GM12878 (cell line): ENCODE measurements around the gene CELSR1. TPM values are rescaled to one million over a fixed set of nuclear protein-coding genes. Genes with fewer than 3 reads are reported as not detected.

Source experiments
- ATAC-seq: fragments of 200-7000 bp; cut with Tn5 transposase; 3 replicates; pipeline ENCODE4 v1.9.1; 2020; ENCODE audit warnings: mild to moderate bottlenecking, moderate library complexity
- BruUV-seq: library from RNA; stranded (reverse); fragments of 400-500 nt; replicated peaks from 2 replicates; lab custom pipeline; 2021; lab: Mats Ljungman, UMichigan
- CTCF ChIA-PET: fragments of 300-600 bp; sonication (Branson Sonifier 250); formaldehyde crosslinking; extraction: SDS; loops from one replicate; lab custom pipeline; 2021; ENCODE audit warnings: inconsistent platforms; lab: Yijun Ruan, JAX
- POLR2A ChIA-PET: fragments of 350-600 bp; formaldehyde crosslinking; extraction: SDS; loops from one replicate; lab custom pipeline; 2021; ENCODE audit warnings: inconsistent platforms; lab: Charles Lee
- RAD21 ChIA-PET: fragments of 300-600 bp; sonication (Branson Sonifier 250); formaldehyde crosslinking; loops from one replicate; lab custom pipeline; 2023; ENCODE audit warnings: antibody characterized with exemption; ENCODE audit not compliant: unreplicated experiment; lab: Charles Lee
- SMC1A ChIA-PET: fragments of 300-600 bp; sonication (Branson Sonifier 250); formaldehyde crosslinking; loops from one replicate; lab custom pipeline; 2023; ENCODE audit not compliant: unreplicated experiment, uncharacterized antibody; lab: Charles Lee
- DNase-seq: peaks from one replicate; pipeline ENCODE4 v3.0.0-alpha.2; 2011; ENCODE audit warnings: low read depth, low spot score
- FAIRE-seq: peaks from 3 replicates; lab custom pipeline; 2011; peaks lifted over from hg19 to GRCh38; lab: Jason Lieb, UNC
- H2AFZ ChIP-seq: 2 replicates; pipeline ENCODE4 v1.6.0; 2011; ENCODE audit warnings: low read depth, low read length, control low read depth; ENCODE audit not compliant: control insufficient read depth
- H3K27ac ChIP-seq: 2 replicates; pipeline ENCODE4 v1.5.1; 2011; ENCODE audit warnings: control low read depth; ENCODE audit not compliant: control insufficient read depth, insufficient read depth
- H3K27me3 ChIP-seq, 2 experiments: replicated peaks in 1 of 2; 2 replicates each; pipeline versions ENCODE4 v1.6.0 to v1.6.1; 2011; ENCODE audit warnings: low read length in 1 of 2; ENCODE audit not compliant: control insufficient read depth in 2 of 2, insufficient read depth in 2 of 2
- H3K36me3 ChIP-seq, 2 experiments: 2 replicates each; pipeline ENCODE4 v1.5.1; 2011; ENCODE audit warnings: low read length in 1 of 2; ENCODE audit not compliant: control insufficient read depth in 2 of 2, insufficient read depth in 2 of 2
- H3K4me1 ChIP-seq: 2 replicates; pipeline ENCODE4 v1.6.1; 2011; ENCODE audit warnings: mild to moderate bottlenecking, low read length, moderate library complexity, mixed read lengths; ENCODE audit not compliant: control insufficient read depth, insufficient read depth
- H3K4me2 ChIP-seq: 2 replicates; pipeline ENCODE4 v1.6.0; 2011; ENCODE audit warnings: control low read depth; ENCODE audit not compliant: control insufficient read depth, insufficient read depth
- H3K4me3 ChIP-seq: fragments of 200-600 bp; sonication (generic); 2 replicates; pipeline ENCODE4 v1.5.1; 2016
- H3K79me2 ChIP-seq: 2 replicates; pipeline ENCODE4 v1.6.0; 2011; ENCODE audit warnings: low read length; ENCODE audit not compliant: control insufficient read depth, insufficient read depth
- H3K9ac ChIP-seq: 2 replicates; pipeline ENCODE4 v1.8.0; 2011; ENCODE audit warnings: low read length, control low read depth, mixed read lengths; ENCODE audit not compliant: control insufficient read depth, insufficient read depth
- H3K9me3 ChIP-seq: replicated peaks from 3 replicates; pipeline ENCODE4 v1.5.1; 2011; ENCODE audit warnings: mild to moderate bottlenecking, low read length; ENCODE audit not compliant: control insufficient read depth, insufficient read depth
- H4K20me1 ChIP-seq: 2 replicates; pipeline ENCODE4 v1.6.0; 2011; ENCODE audit not compliant: control insufficient read depth, insufficient read depth
- IKZF2 ChIP-seq, 2 experiments: fragments of 450-650 bp; IDR thresholded peaks; 2 replicates each; pipeline ENCODE4 v1.6.1; 2017; ENCODE audit warnings: mild to moderate bottlenecking in 2 of 2, moderate library complexity in 2 of 2
- LARP7 ChIP-seq: fragments of 450-650 bp; IDR thresholded peaks from 2 replicates; pipeline ENCODE4 v1.6.1; 2017; ENCODE audit warnings: mild to moderate bottlenecking
- NBN ChIP-seq: fragments of 450-650 bp; IDR thresholded peaks from 2 replicates; pipeline ENCODE4 v1.6.1; 2016
- PAX5 ChIP-seq: IDR thresholded peaks from 2 replicates; pipeline ENCODE4 v1.6.1; 2011; ENCODE audit warnings: low read depth, low read length, borderline replicate concordance
- SREBF1 ChIP-seq: IDR thresholded peaks from 2 replicates; pipeline ENCODE4 v1.6.1; 2012; ENCODE audit warnings: mild to moderate bottlenecking, low read length
- SRF ChIP-seq, 2 experiments: IDR thresholded peaks; 2 replicates each; pipeline ENCODE4 v1.6.1; 2011; ENCODE audit warnings: low read depth in 2 of 2, low read length in 2 of 2, mild to moderate bottlenecking in 1 of 2, moderate library complexity in 1 of 2
- YBX1 ChIP-seq: fragments of 450-650 bp; IDR thresholded peaks from 2 replicates; pipeline ENCODE4 v1.6.1; 2016; ENCODE audit warnings: antibody characterized with exemption
- ZBED1 ChIP-seq: IDR thresholded peaks from 2 replicates; pipeline ENCODE4 v1.6.1; 2016; ENCODE audit warnings: borderline replicate concordance
- ZNF274 ChIP-seq: IDR thresholded peaks from one replicate; pipeline ENCODE4 v1.8.0; 2011; ENCODE audit not compliant: insufficient read length, insufficient read depth
- WGBS: methylation state at CpG from one replicate; pipeline ENCODE4 v1.1.6; 2016; ENCODE audit warnings: low lambda C conversion rate; ENCODE audit not compliant: insufficient replicate concordance, insufficient coverage; ENCODE audit errors: missing lambda C conversion rate; 5-methylcytosine and 5-hydroxymethylcytosine counted together
- in situ Hi-C: fragments of 300-500 bp; cut with MboI; formaldehyde crosslinking; loops from 9 replicates; pipeline ENCODE4 v1.14.3; 2018; ENCODE audit warnings: mixed read lengths
- intact Hi-C: fragments of 100-400 bp; cut with micrococcal nuclease; formaldehyde crosslinking; loops from one replicate; pipeline ENCODE4 v1.14.2; 2022; ENCODE audit not compliant: unreplicated experiment
- polyA plus RNA-seq, 11 experiments: library from polyadenylated mRNA; depleted of rRNA in 4 of 11; unstranded in 6 of 11; stranded (reverse) in 5 of 11; fragments of >200 nt; fragmentation: Nextera tagmentation in 4 of 11; fragmentation: Illumina TruSeq in 1 of 11; extraction: Ambion mirVana in 4 of 11; extraction: Trizol in 1 of 11; gene quantifications; 1 replicate in 1 of 11; 2 replicates in 10 of 11; pipeline versions ENCODE4 v1.2.1 to v1.2.3, GENCODE V29; 2011 to 2016; ENCODE audit warnings: inconsistent platforms in 2 of 11, missing spikeins in 2 of 11, low read depth in 1 of 11
- total RNA-seq, 4 experiments: library from RNA; depleted of rRNA in 3 of 4; stranded (reverse); fragments of >200 nt in 3 of 4; fragmentation: Illumina TruSeq in 1 of 4; extraction: Trizol in 1 of 4; gene quantifications; 2 replicates each; pipeline versions ENCODE4 v1.2.1 to v1.2.3, GENCODE V29; 2013 to 2021
- TF ChIP-seq, protein P1 (sequence below): fragments of 450-650 bp; IDR thresholded peaks from 2 replicates; pipeline ENCODE4 v1.6.1; 2018; ENCODE audit warnings: mild to moderate bottlenecking, low read depth, moderate library complexity; ENCODE audit not compliant: partially characterized antibody
- TF ChIP-seq, protein P2 (sequence below): IDR thresholded peaks from 2 replicates; pipeline ENCODE4 v1.6.1; 2011; ENCODE audit warnings: mild to moderate bottlenecking, low read depth, low read length, moderate library complexity; ENCODE audit not compliant: insufficient replicate concordance
- TF ChIP-seq, protein P3 (sequence below): fragments of 450-650 bp; IDR thresholded peaks from 2 replicates; pipeline ENCODE4 v1.6.1; 2017; ENCODE audit warnings: mild to moderate bottlenecking

The CELSR1 gene
- total and polyA plus RNA-seq, 10 of the 15 experiments (the other 5 are each of a cell fraction or from before 2014, with no cell fraction given): 0.05 to 1.7 (median 0.35) TPM; not detected in 2

DNA sequence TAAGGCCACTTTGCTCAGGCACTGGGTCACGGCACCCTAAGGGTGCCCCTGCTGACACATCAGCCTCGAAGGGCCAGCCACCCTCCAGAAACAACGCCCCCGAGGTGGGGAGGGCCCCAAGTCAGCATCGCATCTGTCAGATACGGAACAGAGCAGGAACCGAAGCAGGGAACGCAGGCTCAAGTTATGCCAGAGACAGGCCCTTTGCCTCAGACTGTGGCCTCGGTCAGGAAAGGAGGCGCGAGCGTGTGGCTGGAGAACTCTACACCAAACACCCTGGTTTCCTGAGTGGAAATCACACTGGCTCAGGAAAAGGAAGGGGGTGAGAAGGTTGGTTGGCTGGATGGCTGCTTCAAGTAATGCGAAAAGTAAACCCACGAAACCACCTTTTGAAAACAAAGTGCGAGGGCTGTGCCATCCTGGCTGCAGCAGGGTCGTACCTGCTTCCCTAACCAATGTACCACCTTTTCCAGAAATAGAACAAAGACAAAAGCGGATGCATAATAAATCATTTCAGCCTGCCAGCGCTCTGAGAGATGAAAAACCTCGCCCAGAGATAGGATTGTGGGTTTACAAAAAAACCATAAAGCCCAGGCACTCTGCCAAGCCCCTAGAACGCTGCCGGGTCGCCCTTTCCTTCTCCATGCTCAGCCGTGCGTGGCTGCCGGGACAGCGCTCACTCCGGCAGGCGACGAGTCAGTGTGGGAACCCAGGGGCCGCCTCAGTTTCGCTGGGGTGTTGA lies 163.3 kb downstream of the CELSR1 start:
- ATAC-seq: peak; percentile 41; the same call in 2 of the 3 replicates
- H3K4me3 ChIP-seq: no peak overlapping the region

More for the DNA sequence above, 163.3 kb downstream of the CELSR1 start:
- ChIA-PET CTCF (no interaction called here), POLR2A (no interaction called here), SMC1A (no interaction called here), RAD21 (no interaction called here)
- H3K79me2 ChIP-seq: no peaks in the 10 kb centered on the region
- peaks cover 6% of the 10 kb centered on the region for H3K4me1 ChIP-seq
- peak overlapping the region; percentile 25; the same call in 1 of the 2 replicates for H3K4me2 ChIP-seq
- H3K27ac ChIP-seq: no peak overlapping the region
- TF ChIP-seq, protein P1, sequence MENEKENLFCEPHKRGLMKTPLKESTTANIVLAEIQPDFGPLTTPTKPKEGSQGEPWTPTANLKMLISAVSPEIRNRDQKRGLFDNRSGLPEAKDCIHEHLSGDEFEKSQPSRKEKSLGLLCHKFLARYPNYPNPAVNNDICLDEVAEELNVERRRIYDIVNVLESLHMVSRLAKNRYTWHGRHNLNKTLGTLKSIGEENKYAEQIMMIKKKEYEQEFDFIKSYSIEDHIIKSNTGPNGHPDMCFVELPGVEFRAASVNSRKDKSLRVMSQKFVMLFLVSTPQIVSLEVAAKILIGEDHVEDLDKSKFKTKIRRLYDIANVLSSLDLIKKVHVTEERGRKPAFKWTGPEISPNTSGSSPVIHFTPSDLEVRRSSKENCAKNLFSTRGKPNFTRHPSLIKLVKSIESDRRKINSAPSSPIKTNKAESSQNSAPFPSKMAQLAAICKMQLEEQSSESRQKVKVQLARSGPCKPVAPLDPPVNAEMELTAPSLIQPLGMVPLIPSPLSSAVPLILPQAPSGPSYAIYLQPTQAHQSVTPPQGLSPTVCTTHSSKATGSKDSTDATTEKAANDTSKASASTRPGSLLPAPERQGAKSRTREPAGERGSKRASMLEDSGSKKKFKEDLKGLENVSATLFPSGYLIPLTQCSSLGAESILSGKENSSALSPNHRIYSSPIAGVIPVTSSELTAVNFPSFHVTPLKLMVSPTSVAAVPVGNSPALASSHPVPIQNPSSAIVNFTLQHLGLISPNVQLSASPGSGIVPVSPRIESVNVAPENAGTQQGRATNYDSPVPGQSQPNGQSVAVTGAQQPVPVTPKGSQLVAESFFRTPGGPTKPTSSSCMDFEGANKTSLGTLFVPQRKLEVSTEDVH: no peak
- TF ChIP-seq PAX5 (peak; percentile 87), ZNF274 (no peak), YBX1 (no peak), NBN (no peak), IKZF2 (IDR thresholded peaks at IDR 0.05) (no peak), ZBED1 (no peak), SRF (IDR thresholded peaks at IDR 0.05; ENCODE audit: low read depth in 2 of 2, low read length in 2 of 2) (no peak), LARP7 (no peak), SREBF1 (no peak)
- TF ChIP-seq, protein P2, sequence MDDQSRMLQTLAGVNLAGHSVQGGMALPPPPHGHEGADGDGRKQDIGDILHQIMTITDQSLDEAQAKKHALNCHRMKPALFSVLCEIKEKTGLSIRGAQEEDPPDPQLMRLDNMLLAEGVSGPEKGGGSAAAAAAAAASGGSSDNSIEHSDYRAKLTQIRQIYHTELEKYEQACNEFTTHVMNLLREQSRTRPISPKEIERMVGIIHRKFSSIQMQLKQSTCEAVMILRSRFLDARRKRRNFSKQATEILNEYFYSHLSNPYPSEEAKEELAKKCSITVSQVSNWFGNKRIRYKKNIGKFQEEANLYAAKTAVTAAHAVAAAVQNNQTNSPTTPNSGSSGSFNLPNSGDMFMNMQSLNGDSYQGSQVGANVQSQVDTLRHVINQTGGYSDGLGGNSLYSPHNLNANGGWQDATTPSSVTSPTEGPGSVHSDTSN: peak; percentile 27
- TF ChIP-seq, protein P3, sequence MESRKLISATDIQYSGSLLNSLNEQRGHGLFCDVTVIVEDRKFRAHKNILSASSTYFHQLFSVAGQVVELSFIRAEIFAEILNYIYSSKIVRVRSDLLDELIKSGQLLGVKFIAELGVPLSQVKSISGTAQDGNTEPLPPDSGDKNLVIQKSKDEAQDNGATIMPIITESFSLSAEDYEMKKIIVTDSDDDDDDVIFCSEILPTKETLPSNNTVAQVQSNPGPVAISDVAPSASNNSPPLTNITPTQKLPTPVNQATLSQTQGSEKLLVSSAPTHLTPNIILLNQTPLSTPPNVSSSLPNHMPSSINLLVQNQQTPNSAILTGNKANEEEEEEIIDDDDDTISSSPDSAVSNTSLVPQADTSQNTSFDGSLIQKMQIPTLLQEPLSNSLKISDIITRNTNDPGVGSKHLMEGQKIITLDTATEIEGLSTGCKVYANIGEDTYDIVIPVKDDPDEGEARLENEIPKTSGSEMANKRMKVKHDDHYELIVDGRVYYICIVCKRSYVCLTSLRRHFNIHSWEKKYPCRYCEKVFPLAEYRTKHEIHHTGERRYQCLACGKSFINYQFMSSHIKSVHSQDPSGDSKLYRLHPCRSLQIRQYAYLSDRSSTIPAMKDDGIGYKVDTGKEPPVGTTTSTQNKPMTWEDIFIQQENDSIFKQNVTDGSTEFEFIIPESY: no peak
- no peaks in the 10 kb centered on the region for H3K36me3 ChIP-seq
- BruUV-seq: no TSS peak
- H4K20me1 ChIP-seq: no peaks in the 10 kb centered on the region
- H3K27me3 ChIP-seq: no peaks in the 10 kb centered on the region
- intact Hi-C loops: no loop called here
- no peak overlapping the region; the same call in 1 of the 2 replicates for H3K9ac ChIP-seq
- H3K9me3 ChIP-seq: peaks cover 3% of the 10 kb centered on the region; the same call in 2 of the 3 replicates
- no peak overlapping the region; the same call in 1 of the 2 replicates for H2AFZ ChIP-seq
- FAIRE-seq (no peak), DNase-seq (peak; percentile 48)
- 20% methylated on average over 31 of the region's 31 CpGs for WGBS
- in situ Hi-C loops: no loop called here
